Liver (tissue), 9 donors: ENCODE measurements around the gene DHX15. TPM values are rescaled to one million over a fixed set of nuclear protein-coding genes. Genes with fewer than 3 reads are reported as not detected.

Source experiments
- DNase-seq: peaks from one replicate; pipeline ENCODE4 v3.0.0-alpha.2; 2017; ENCODE audit warnings: low spot score
- H3K27ac ChIP-seq, 2 donors: one replicate each; pipeline ENCODE4 v1.7.0; 2013; ENCODE audit warnings: inconsistent platforms in 2 of 2, low read length in 2 of 2, control low read depth in 1 of 2, low read depth in 1 of 2, mild to moderate bottlenecking in 1 of 2
- H3K27me3 ChIP-seq, 4 donors: one replicate each; pipeline versions ENCODE4 v1.6.1 to v1.7.0; 2013; ENCODE audit warnings: low read length in 3 of 4, inconsistent platforms in 1 of 4, mild to moderate bottlenecking in 1 of 4, moderate library complexity in 1 of 4; ENCODE audit not compliant: control insufficient read depth in 4 of 4, insufficient read depth in 4 of 4
- H3K36me3 ChIP-seq, 4 donors: one replicate each; pipeline versions ENCODE4 v1.6.1 to v1.7.0; 2013; ENCODE audit warnings: low read length in 3 of 4, mild to moderate bottlenecking in 3 of 4, low read depth in 1 of 4, moderate library complexity in 1 of 4; ENCODE audit not compliant: control insufficient read depth in 4 of 4, insufficient read depth in 3 of 4
- H3K4me1 ChIP-seq, 4 donors: one replicate each; pipeline versions ENCODE4 v1.6.1 to v1.7.0; 2013; ENCODE audit warnings: low read length in 3 of 4, mild to moderate bottlenecking in 3 of 4, moderate library complexity in 1 of 4; ENCODE audit not compliant: control insufficient read depth in 4 of 4, insufficient read depth in 4 of 4
- H3K4me3 ChIP-seq, 3 donors: one replicate each; pipeline versions ENCODE4 v1.6.1 to v1.7.0; 2013; ENCODE audit warnings: low read length in 3 of 3, control low read depth in 1 of 3, low read depth in 1 of 3, mild to moderate bottlenecking in 1 of 3
- H3K9ac ChIP-seq, 2 donors: one replicate each; pipeline ENCODE4 v1.7.0; 2013; ENCODE audit warnings: low read length in 2 of 2, mild to moderate bottlenecking in 2 of 2, moderate library complexity in 2 of 2, control low read depth in 1 of 2, low read depth in 1 of 2
- H3K9me3 ChIP-seq, 4 donors: one replicate each; pipeline versions ENCODE4 v1.6.1 to v1.7.0; 2013; ENCODE audit warnings: low read length in 3 of 4; ENCODE audit not compliant: control insufficient read depth in 4 of 4
- ATF3 ChIP-seq: IDR thresholded peaks from 2 replicates; pipeline ENCODE4 v1.6.1; 2016; ENCODE audit warnings: antibody characterized with exemption
- EGR1 ChIP-seq, 2 donors: IDR thresholded peaks; 2 replicates each; pipeline ENCODE4 v1.6.1; 2016 to 2018; ENCODE audit warnings: antibody characterized with exemption in 2 of 2, low read depth in 2 of 2
- FOXA1 ChIP-seq: IDR thresholded peaks from 2 replicates; pipeline ENCODE4 v1.6.1; 2016; ENCODE audit warnings: antibody characterized with exemption
- FOXA2 ChIP-seq: IDR thresholded peaks from 2 replicates; pipeline ENCODE4 v1.6.1; 2016; ENCODE audit warnings: antibody characterized with exemption
- GABPA ChIP-seq, 2 donors: IDR thresholded peaks in 1 of 2; conservative IDR thresholded peaks in 1 of 2; 2 replicates each; pipeline ENCODE4 v1.6.1; 2016; ENCODE audit warnings: antibody characterized with exemption in 2 of 2, mild to moderate bottlenecking in 1 of 2, moderate library complexity in 1 of 2
- HNF4A ChIP-seq, 2 donors: conservative IDR thresholded peaks; 2 replicates each; pipeline ENCODE4 v1.6.1; 2016; ENCODE audit warnings: antibody characterized with exemption in 2 of 2, mild to moderate bottlenecking in 2 of 2
- HNF4G ChIP-seq: IDR thresholded peaks from 2 replicates; pipeline ENCODE4 v1.6.1; 2016; ENCODE audit warnings: antibody characterized with exemption
- NR2F2 ChIP-seq: IDR thresholded peaks from 2 replicates; pipeline ENCODE4 v1.6.1; 2016; ENCODE audit warnings: antibody characterized with exemption
- RAD21 ChIP-seq, 2 donors: IDR thresholded peaks; 2 replicates each; pipeline ENCODE4 v1.6.1; 2016; ENCODE audit warnings: antibody characterized with exemption in 2 of 2, mild to moderate bottlenecking in 2 of 2
- RXRA ChIP-seq, 2 donors: IDR thresholded peaks; 2 replicates each; pipeline ENCODE4 v1.6.1; 2017 to 2018; ENCODE audit warnings: antibody characterized with exemption in 2 of 2, mild to moderate bottlenecking in 1 of 2
- SP1 ChIP-seq: IDR thresholded peaks from 2 replicates; pipeline ENCODE4 v1.6.1; 2018; ENCODE audit warnings: antibody characterized with exemption, mild to moderate bottlenecking
- TAF1 ChIP-seq: conservative IDR thresholded peaks from 2 replicates; pipeline ENCODE4 v1.6.1; 2016; ENCODE audit warnings: antibody characterized with exemption, mild to moderate bottlenecking
- YY1 ChIP-seq: IDR thresholded peaks from 2 replicates; pipeline ENCODE4 v1.6.1; 2016; ENCODE audit warnings: antibody characterized with exemption, mild to moderate bottlenecking
- WGBS: extraction: QIAGEN DNeasy Blood & Tissue Kit; methylation state at CpG from one replicate; pipeline ENCODE4 v1.1.7; 2013; 5-methylcytosine and 5-hydroxymethylcytosine counted together
- polyA plus RNA-seq, 2 donors: library from polyadenylated mRNA; stranded (reverse) in 1 of 2; unstranded in 1 of 2; fragments of 200-250 nt in 1 of 2; fragments of >200 nt in 1 of 2; fragmentation: Nextera tagmentation in 1 of 2; extraction: Ambion mirVana in 1 of 2; gene quantifications; one replicate each; pipeline versions ENCODE4 v1.2.1 to v1.2.3, GENCODE V29; 2013 to 2015
- total RNA-seq, 2 donors: library from RNA; depleted of rRNA; stranded (reverse); fragments of >200 nt; gene quantifications; one replicate each; pipeline ENCODE4 v1.2.3, GENCODE V29; 2014
- TF ChIP-seq, protein P1 (sequence below): IDR thresholded peaks from 2 replicates; pipeline ENCODE4 v1.6.1; 2016; ENCODE audit warnings: antibody characterized with exemption, mild to moderate bottlenecking
- TF ChIP-seq, protein P2 (sequence below): fragments of 150-350 bp; IDR thresholded peaks from 2 replicates; pipeline ENCODE4 v1.5.1; 2017; ENCODE audit warnings: improper control_type of control experiment, low read depth, low read length; ENCODE audit not compliant: missing input control
- donor health status: healthy.
- donor health status: healthy.
- donor health status: healthy.
- donor health status: healthy.
- donor health status: healthy.

DHX15 gene
- total and polyA plus RNA-seq, 4 donors, result 25.2 to 80.9 (median 51.5) TPM

DNA sequence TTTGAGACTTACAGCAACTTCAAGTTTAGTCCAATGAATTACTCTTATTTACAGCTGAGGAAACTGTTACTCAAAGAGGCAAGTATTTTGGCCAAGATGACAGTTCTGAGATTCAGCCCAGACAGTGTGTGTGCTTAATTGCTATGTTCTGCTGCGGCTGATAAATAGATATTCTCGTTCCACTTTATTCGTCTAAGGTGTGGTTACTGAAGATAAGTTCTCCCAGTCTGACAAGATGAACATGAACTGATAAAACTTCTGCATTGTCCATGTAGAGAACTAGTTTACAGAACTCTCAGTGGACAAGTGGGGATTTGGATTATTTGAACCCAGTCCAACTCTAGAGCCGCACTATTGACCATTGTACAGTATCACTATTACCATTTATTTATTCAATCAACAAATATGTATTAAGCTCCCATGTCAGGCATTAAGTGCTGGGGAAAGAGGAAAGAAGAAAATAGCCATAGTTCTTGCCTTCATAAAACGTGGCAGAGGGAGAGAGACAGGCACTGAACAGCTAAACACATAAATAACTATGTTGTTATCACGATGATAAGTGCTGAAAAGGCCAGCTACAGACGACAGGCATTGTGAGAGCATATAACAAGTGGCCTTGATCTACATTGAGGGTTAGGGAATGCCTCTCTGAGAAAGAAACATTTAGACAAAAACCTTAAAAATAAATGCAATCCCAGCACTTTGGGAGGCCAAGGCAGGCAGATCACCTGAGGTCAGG, 4.0 kb upstream of the DHX15 start:
- no peak for DNase-seq
- no peaks in the 10 kb centered on the region for H3K4me1 ChIP-seq
- WGBS, result 76% methylated on average over 7 of the region's 7 CpGs
- TF ChIP-seq GABPA (IDR thresholded peaks at IDR 0.05 in 1 of 2, conservative IDR thresholded peaks at IDR 0.05 in 1 of 2), result no peak
- no peak for TF ChIP-seq RAD21 (IDR thresholded peaks at IDR 0.05)
- no peak for TF ChIP-seq TAF1
- no peak for TF ChIP-seq EGR1 (IDR thresholded peaks at IDR 0.05; ENCODE audit: low read depth in 2 of 2)
- no peak for TF ChIP-seq NR2F2
- no peak for TF ChIP-seq RXRA (IDR thresholded peaks at IDR 0.05)
- TF ChIP-seq, protein P1, sequence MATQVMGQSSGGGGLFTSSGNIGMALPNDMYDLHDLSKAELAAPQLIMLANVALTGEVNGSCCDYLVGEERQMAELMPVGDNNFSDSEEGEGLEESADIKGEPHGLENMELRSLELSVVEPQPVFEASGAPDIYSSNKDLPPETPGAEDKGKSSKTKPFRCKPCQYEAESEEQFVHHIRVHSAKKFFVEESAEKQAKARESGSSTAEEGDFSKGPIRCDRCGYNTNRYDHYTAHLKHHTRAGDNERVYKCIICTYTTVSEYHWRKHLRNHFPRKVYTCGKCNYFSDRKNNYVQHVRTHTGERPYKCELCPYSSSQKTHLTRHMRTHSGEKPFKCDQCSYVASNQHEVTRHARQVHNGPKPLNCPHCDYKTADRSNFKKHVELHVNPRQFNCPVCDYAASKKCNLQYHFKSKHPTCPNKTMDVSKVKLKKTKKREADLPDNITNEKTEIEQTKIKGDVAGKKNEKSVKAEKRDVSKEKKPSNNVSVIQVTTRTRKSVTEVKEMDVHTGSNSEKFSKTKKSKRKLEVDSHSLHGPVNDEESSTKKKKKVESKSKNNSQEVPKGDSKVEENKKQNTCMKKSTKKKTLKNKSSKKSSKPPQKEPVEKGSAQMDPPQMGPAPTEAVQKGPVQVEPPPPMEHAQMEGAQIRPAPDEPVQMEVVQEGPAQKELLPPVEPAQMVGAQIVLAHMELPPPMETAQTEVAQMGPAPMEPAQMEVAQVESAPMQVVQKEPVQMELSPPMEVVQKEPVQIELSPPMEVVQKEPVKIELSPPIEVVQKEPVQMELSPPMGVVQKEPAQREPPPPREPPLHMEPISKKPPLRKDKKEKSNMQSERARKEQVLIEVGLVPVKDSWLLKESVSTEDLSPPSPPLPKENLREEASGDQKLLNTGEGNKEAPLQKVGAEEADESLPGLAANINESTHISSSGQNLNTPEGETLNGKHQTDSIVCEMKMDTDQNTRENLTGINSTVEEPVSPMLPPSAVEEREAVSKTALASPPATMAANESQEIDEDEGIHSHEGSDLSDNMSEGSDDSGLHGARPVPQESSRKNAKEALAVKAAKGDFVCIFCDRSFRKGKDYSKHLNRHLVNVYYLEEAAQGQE, result no peak
- H3K27ac ChIP-seq, result no peak overlapping the region
- H3K9ac ChIP-seq, result no peak overlapping the region
- no peak overlapping the region for H3K4me3 ChIP-seq
- peaks cover 0 to 5% (median 2%) of the 10 kb centered on the region in 4 donors for H3K9me3 ChIP-seq
- H3K27me3 ChIP-seq, result no peaks in the 10 kb centered on the region
- no peaks in the 10 kb centered on the region for H3K36me3 ChIP-seq

- peak overlapping the region; percentile 99 for H3K27ac ChIP-seq
- peak; percentile 64 for DNase-seq
- H3K36me3 ChIP-seq, result no peaks in the 10 kb centered on the region
- H3K9me3 ChIP-seq, result no peaks in the 10 kb centered on the region
- WGBS, result under 1% methylated on average over 51 of the region's 51 CpGs
- H3K9ac ChIP-seq, result peak overlapping the region; percentile 95 to 97
- H3K4me3 ChIP-seq, result peak overlapping the region; percentile 95 to 99 (median 98)
- no peaks in the 10 kb centered on the region for H3K27me3 ChIP-seq
- H3K4me1 ChIP-seq, result peaks cover 6 to 20% (median 15%) of the 10 kb centered on the region in 4 donors
- TF ChIP-seq YY1, result peak; percentile 47
- no peak for TF ChIP-seq SP1
Measured at GRCh38 chr4:24583451-24584210, 723 bp downstream of the DHX15 start.

GRCh38 chr4:24582235-24582832, 2.0 kb downstream of the DHX15 start:
- Histone ChIP-seq H3K36me3 (no peaks in the 10 kb centered on the region), H3K9ac (peak overlapping the region; percentile 15 to 69), H3K27ac (no peak overlapping the region), H3K4me1 (peaks cover 6 to 22% (median 17%) of the 10 kb centered on the region in 4 donors), H3K4me3 (peak overlapping the region; percentile 95 to 99 (median 98)), H3K27me3 (no peaks in the 10 kb centered on the region), H3K9me3 (no peaks in the 10 kb centered on the region)
- whole genome bisulfite sequencing, result 27% methylated on average over 5 of the region's 5 CpGs
- DNase-seq, result no peak
- TF ChIP-seq SP1, result no peak
- no peak for TF ChIP-seq HNF4A (conservative IDR thresholded peaks at IDR 0.05)
- no peak for TF ChIP-seq EGR1 (IDR thresholded peaks at IDR 0.05; ENCODE audit: low read depth in 2 of 2)
- no peak for TF ChIP-seq RAD21 (IDR thresholded peaks at IDR 0.05)
- TF ChIP-seq HNF4G, result no peak
- TF ChIP-seq, protein P2, sequence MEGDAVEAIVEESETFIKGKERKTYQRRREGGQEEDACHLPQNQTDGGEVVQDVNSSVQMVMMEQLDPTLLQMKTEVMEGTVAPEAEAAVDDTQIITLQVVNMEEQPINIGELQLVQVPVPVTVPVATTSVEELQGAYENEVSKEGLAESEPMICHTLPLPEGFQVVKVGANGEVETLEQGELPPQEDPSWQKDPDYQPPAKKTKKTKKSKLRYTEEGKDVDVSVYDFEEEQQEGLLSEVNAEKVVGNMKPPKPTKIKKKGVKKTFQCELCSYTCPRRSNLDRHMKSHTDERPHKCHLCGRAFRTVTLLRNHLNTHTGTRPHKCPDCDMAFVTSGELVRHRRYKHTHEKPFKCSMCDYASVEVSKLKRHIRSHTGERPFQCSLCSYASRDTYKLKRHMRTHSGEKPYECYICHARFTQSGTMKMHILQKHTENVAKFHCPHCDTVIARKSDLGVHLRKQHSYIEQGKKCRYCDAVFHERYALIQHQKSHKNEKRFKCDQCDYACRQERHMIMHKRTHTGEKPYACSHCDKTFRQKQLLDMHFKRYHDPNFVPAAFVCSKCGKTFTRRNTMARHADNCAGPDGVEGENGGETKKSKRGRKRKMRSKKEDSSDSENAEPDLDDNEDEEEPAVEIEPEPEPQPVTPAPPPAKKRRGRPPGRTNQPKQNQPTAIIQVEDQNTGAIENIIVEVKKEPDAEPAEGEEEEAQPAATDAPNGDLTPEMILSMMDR, result no peak
- TF ChIP-seq FOXA2, result no peak
- no peak for TF ChIP-seq RXRA (IDR thresholded peaks at IDR 0.05)
- TF ChIP-seq ATF3, result no peak
- TF ChIP-seq FOXA1, result no peak
- TF ChIP-seq GABPA (IDR thresholded peaks at IDR 0.05 in 1 of 2, conservative IDR thresholded peaks at IDR 0.05 in 1 of 2), result no peak
- TF ChIP-seq, protein P1, result no peak
- TF ChIP-seq NR2F2, result no peak
- no peak for TF ChIP-seq YY1
- TF ChIP-seq TAF1, result no peak
